Bronchial epithelial cell (primary cell): Measurements from ENCODE around the gene ST3GAL4. TPM values are rescaled to one million over a fixed set of nuclear protein-coding genes. Genes with fewer than 3 reads are reported as not detected.
"Not testable (repeated sequence)": the region's sequence is repeated elsewhere in the genome, so short reads cannot be mapped to it uniquely, and the experiment has no call there.

Experiments
- DNase-seq: peaks from one replicate; pipeline ENCODE4 v3.0.0-alpha.2; 2010; ENCODE audit warnings: low read depth
- FAIRE-seq: peaks from 2 replicates; lab custom pipeline; 2011; peaks lifted over from hg19 to GRCh38; lab: Jason Lieb, UNC
- H3K27me3 ChIP-seq: 2 replicates; pipeline ENCODE4 v1.5.1; 2011; ENCODE audit warnings: low read length; ENCODE audit not compliant: control insufficient read depth, insufficient read depth
- H3K36me3 ChIP-seq: 2 replicates; pipeline ENCODE4 v1.5.1; 2011; ENCODE audit warnings: low read length; ENCODE audit not compliant: control insufficient read depth, insufficient read depth
- H3K4me3 ChIP-seq: 2 replicates; pipeline ENCODE4 v1.5.1; 2011; ENCODE audit warnings: mild to moderate bottlenecking, low read depth, low read length, control low read depth
- total RNA-seq: library from RNA; depleted of rRNA; stranded (reverse); fragments of >200 nt; gene quantifications from 2 replicates; pipeline ENCODE4 v1.2.1, GENCODE V29; 2014
- TF ChIP-seq, protein P1 (sequence below): IDR thresholded peaks from 2 replicates; pipeline ENCODE4 v1.5.1; 2011; ENCODE audit warnings: mild to moderate bottlenecking, moderate library complexity, low read length, control low read depth, inconsistent platforms; ENCODE audit not compliant: insufficient read depth, severe bottlenecking

ST3GAL4 gene, protein sequence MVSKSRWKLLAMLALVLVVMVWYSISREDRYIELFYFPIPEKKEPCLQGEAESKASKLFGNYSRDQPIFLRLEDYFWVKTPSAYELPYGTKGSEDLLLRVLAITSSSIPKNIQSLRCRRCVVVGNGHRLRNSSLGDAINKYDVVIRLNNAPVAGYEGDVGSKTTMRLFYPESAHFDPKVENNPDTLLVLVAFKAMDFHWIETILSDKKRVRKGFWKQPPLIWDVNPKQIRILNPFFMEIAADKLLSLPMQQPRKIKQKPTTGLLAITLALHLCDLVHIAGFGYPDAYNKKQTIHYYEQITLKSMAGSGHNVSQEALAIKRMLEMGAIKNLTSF
- 10.9 and 12.4 TPM in 2 replicates for total RNA-seq

DNA sequence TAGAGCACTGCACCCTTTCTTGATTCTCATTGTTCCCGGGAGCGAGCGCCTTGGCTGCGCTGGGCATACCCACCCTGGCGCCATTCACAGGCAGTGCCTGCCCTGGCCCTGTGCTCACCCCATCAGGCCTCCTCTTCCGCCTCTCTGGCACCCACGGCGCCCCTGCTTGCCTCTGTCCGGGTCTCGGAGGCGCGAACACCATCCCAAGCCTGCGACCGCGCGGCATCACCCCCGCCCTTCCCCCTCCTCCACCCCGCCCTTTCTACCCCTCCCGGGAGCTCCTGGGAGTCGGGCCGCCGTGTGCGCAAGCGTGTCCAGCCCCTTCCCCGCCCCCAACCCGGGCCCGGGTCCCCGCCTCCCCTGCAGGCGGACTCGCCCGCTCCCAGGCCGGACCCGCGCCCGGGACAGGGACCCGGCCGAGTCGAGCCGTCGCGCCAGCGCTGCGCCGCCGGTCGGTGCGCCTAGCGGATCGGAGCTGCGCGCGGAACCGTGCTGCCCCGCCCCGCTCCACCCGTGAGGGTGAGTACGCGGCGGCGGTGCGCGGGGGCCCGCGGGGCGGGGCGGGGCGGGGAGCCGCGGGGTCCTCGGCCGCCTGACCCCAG is at the start of gene ST3GAL4:
TSS of gene ST3GAL4 (plus strand) at position 363 of the 602 bp plus-strand sequence. CDS start 50,470 bp downstream, outside the sequence.
- DNase-seq (peak; percentile 15), FAIRE-seq (no peak)
- H3K27me3 ChIP-seq, result no peaks in the 10 kb centered on the region
- TF ChIP-seq, protein P1, sequence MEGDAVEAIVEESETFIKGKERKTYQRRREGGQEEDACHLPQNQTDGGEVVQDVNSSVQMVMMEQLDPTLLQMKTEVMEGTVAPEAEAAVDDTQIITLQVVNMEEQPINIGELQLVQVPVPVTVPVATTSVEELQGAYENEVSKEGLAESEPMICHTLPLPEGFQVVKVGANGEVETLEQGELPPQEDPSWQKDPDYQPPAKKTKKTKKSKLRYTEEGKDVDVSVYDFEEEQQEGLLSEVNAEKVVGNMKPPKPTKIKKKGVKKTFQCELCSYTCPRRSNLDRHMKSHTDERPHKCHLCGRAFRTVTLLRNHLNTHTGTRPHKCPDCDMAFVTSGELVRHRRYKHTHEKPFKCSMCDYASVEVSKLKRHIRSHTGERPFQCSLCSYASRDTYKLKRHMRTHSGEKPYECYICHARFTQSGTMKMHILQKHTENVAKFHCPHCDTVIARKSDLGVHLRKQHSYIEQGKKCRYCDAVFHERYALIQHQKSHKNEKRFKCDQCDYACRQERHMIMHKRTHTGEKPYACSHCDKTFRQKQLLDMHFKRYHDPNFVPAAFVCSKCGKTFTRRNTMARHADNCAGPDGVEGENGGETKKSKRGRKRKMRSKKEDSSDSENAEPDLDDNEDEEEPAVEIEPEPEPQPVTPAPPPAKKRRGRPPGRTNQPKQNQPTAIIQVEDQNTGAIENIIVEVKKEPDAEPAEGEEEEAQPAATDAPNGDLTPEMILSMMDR, result no peak
- no peaks in the 10 kb centered on the region for H3K36me3 ChIP-seq
- peak within 1 kb of the TSS; percentile 67 for H3K4me3 ChIP-seq

DNA sequence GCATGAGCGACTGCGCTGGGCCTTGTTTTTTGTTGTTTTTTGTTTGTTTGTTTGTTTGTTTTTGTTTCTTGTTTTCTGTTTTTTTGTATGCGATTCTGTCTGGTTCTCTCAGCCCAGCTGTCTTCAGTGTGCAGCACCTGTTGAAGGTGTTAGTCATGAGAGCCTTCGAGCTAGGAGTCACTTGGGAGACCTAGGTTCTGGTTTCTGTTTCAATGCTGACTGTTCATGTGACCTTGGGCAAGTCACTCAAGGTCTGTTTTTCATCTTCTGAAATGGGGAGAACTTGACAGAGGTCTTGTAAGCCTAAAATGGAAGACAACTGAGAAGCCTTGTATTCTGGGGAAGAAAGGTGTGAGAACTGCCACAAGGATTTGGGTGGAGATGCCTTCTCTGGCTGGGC is 49.8 kb upstream of the ST3GAL4 start:
- FAIRE-seq (no peak), DNase-seq (no peak)

DNA sequence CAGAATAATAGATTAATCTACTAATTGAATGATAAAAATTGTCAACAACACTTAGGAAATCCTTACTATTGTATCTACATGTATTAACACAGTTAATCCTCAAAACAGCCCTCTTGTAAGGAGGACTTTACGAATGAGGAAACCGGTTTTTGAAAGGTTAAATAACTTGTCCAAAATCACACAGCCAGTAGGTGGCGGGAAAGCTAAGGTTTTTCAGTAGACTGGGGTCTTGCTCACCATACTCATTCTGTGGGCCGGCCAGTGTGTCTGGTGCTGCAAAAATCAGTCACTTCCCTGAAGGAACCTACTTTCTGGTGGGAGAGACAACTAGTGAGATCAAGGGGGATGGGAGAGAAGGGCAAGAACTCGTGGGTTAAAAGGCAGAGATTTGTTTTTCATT is 47.8 kb upstream of the ST3GAL4 start:
- FAIRE-seq, result no peak

More for the DNA sequence above, 49.8 kb upstream of the ST3GAL4 start:
- Histone ChIP-seq H3K36me3 (no peaks in the 10 kb centered on the region), H3K27me3 (no peaks in the 10 kb centered on the region), H3K4me3 (no peak overlapping the region)
- TF ChIP-seq, protein P1, result no peak

DNA sequence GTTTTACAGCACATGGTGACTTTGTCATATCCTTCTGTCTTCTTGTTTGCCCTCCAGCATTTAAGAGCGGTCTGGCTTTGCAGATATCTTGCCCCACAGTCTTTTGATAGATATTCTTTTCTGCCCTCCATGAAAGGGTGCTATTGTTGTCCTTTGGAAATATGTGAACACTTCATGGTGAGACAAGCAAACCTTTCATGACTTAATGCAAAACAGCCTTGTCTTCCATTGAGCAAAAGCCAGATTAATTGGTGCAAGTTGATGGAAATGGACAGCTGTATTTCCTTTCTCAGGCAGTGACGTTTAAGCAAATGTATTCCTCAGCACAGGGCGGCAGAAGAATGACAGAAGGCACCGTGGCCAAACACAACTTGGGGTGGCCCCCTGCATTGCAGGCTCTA is 47.2 kb upstream of the ST3GAL4 start:
- Histone ChIP-seq H3K36me3 (no peaks in the 10 kb centered on the region), H3K4me3 (no peak overlapping the region), H3K27me3 (no peaks in the 10 kb centered on the region)
- TF ChIP-seq, protein P1, result no peak
- no peak for FAIRE-seq
- no peak for DNase-seq

More for the DNA sequence above, 47.8 kb upstream of the ST3GAL4 start:
- no peak overlapping the region for H3K4me3 ChIP-seq
- no peaks in the 10 kb centered on the region for H3K27me3 ChIP-seq
- no peaks in the 10 kb centered on the region for H3K36me3 ChIP-seq
- TF ChIP-seq, protein P1, result peak; percentile 37
- DNase-seq, result peak; percentile 43

DNA sequence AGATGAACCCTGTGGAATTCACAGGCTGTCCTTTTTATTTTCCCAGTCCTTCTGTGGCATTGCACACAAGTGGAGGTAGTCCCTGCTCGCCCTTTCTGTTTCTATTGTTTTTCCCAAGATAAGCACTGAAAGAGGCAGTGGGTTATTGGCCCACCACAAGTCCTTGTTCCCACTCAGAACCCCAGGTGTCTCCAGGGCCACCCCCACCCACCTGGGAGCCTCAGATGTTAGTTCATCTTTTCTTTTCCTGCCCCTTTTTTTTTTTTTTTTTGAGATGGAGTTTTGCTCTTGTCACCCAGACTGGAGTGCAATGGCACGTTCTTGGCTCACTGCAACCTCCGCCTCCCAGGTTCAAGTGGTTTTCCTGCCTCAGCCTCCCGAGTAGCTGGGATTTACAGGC is 46.7 kb upstream of the ST3GAL4 start:
- DNase-seq, FAIRE-seq, H3K4me3 ChIP-seq, H3K27me3 ChIP-seq, H3K36me3 ChIP-seq: not testable (repeated sequence)

DNA sequence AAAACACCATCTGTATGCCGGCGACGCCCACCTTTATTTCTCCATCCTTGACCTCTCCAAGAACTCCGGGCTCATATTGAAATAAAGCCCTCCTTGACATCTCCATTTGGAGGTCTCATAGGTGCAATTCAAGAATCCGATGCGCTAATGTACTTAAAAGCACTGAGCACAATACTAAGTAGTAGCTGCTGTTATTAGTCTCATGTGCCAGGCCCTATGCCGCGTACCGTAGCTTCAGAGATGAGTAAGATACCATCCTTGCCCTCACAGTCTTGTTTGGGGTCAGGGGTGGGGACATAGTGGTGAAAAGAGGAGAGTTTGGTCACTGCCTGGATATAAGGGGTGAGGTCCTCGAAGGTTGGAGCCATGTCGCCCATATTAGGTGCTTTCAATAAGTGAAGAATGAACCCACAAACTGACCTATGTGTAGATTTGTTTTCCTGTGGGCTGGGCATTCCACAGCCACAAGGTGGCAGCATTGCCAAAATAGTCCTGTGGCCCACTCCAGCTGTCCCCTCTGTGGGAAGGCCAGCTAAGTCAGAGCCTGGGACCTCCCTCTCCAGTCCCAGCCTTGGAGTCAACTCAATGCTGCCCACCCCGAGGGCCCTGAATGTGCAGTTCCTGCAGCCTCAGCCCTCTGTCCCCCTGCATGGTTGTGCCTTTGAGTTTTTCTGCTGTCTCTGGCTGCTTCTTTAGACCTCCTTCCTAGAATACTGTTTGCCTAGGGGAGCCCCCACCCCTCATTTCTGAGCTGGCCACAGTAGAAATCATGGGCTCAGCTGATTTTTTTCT is 45.1 kb upstream of the ST3GAL4 start:
- no peaks in the 10 kb centered on the region for H3K36me3 ChIP-seq
- no peaks in the 10 kb centered on the region for H3K27me3 ChIP-seq
- H3K4me3 ChIP-seq, result no peak overlapping the region
- FAIRE-seq (no peak), DNase-seq (peak; percentile 55)
- TF ChIP-seq, protein P1, result peak; percentile 94
